Stimulated activated naive CD8-positive, alpha-beta T cell treated with anti-CD3 and anti-CD28 coated beads, Interleukin-15, amount 100 ng/mL, for 72 hours (primary cell): ENCODE data around the gene CYTH3.
"Not testable (repeated sequence)": the region's sequence is repeated elsewhere in the genome, so short reads cannot be mapped to it uniquely, and the experiment has no call there.

Experiments
- ATAC-seq: fragments of 150-1000 bp; cut with Tn5 transposase; 2 replicates; pipeline ENCODE4 v1.10.0; 2021; ENCODE audit warnings: mild to moderate bottlenecking, moderate library complexity
- DNase-seq, 2 donors: peaks; one replicate each; pipeline ENCODE4 v3.0.0; 2021 to 2022
- H3K27ac Mint-ChIP-seq, 2 donors: one replicate each; pipeline ENCODE4 v1.8.0; 2022; ENCODE audit warnings: mild to moderate bottlenecking in 2 of 2, mixed read lengths in 2 of 2, moderate library complexity in 2 of 2
- H3K27me3 Mint-ChIP-seq: one replicate; pipeline ENCODE4 v1.8.0; 2022; ENCODE audit warnings: mixed read lengths
- H3K4me1 Mint-ChIP-seq: one replicate; pipeline ENCODE4 v1.8.0; 2022; ENCODE audit warnings: mild to moderate bottlenecking, mixed read lengths
- H3K4me3 Mint-ChIP-seq, 2 donors: one replicate each; pipeline ENCODE4 v1.8.0; 2022; ENCODE audit warnings: mild to moderate bottlenecking in 2 of 2, mixed read lengths in 2 of 2, moderate library complexity in 1 of 2
- H3K9me3 Mint-ChIP-seq, 2 donors: one replicate each; pipeline ENCODE4 v1.8.0; 2022; ENCODE audit warnings: mixed read lengths in 2 of 2

CYTH3 gene

DNA sequence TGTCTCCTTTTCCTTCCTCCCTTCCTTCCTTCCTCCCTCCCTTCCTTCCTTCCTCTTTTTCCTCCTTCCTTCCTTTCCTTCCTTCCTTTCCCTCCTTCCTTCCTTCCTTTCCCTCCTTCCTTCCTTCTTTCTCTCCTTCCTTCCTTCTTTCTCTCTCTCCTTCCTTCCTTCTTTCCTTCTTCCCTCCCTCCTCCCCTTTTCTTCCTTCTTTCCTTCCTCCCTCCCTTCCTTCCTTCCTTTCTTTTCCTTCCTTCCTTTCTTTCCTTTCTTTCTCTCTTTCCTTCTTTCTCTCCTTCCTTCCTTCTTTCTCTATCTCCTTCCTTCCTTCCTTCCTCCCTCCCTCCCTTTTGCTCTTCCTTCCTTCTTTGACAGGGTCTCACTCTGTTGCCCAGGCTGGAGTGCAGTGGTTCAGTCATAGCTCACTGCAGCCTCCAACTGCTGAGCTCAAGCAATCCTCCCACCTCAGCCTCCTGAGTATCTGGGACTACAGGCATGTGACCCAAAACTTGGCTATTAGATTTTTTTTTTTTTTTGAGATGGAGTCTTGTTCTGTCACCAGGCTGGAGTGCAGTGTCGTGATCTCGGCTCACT, 15.9 kb upstream of the CYTH3 start:
- H3K27ac Mint-ChIP-seq, result peak overlapping the region in 1 of 2 donors; percentile 2
- H3K4me1 Mint-ChIP-seq, result no peaks in the 10 kb centered on the region
- H3K27me3 Mint-ChIP-seq, result no peaks in the 10 kb centered on the region
- H3K9me3 Mint-ChIP-seq, result no peaks in the 10 kb centered on the region
- ATAC-seq, result no peak
- no peak for DNase-seq
- no peak overlapping the region for H3K4me3 Mint-ChIP-seq

DNA sequence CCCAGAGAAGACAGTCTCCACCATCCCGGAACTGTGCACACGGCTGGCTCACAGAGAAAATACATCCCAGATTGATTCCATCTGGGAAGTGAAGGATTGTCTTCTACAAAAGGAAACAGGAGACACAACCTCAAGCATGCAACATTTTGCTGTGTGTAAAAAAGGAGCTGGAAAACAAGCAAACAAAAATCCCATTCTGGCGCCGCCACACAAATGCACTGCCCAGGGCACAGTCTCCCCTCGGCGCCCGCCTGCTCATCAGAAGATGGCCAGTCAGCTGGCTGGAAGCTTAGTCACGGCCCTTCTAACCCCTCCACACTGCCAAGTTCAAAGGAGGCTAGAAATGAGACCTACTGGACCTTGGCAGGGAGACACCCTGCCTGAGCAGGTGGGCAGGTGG, 14.1 kb upstream of the CYTH3 start:
- DNase-seq, result no peak
- no peaks in the 10 kb centered on the region for H3K27me3 Mint-ChIP-seq

DNA sequence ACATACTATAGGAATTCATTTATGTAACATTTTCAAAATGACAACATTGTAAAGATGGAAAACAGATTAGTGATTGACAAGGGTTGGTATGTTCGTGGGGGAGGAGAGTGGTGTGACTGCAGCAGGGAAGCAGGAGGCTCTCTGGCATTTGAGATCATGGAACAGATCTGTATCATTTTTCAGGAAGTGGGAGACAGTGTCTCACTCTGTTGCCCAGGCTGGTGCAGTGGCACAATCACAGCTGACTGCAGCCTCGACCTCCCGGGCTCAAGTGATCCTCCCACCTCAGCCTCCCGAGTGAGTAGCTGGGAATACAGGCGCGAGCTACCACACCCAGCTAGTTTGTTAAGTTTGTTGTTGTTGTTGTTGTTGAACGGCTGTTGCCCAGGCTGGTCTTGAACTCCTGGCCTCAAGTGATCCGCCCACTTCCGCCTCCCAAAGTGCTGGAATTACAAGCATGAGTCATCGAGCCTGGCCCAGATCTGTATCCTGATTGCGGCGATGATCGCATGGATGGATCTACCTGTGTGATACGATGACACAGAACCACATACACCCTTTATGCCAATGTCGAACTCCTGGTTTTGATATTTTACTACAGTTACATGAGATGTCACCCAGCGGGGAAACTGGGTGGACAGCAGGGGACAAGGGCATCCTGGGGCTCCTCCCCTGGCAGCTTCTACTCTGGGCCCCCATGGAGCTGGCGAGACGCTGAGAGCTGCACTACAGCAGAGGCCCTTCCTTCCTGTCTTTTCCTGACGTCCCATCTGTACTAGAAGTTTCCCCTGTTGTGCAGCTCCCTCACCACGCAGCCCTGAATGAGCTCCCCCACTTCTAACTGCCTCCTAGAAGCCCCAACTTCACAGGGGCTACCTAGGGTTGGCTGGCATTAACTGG, 12.3 kb upstream of the CYTH3 start:
- no peaks in the 10 kb centered on the region for H3K9me3 Mint-ChIP-seq
- no peak for ATAC-seq
- no peak overlapping the region for H3K27ac Mint-ChIP-seq
- no peak overlapping the region for H3K4me3 Mint-ChIP-seq
- no peaks in the 10 kb centered on the region for H3K27me3 Mint-ChIP-seq
- H3K4me1 Mint-ChIP-seq, result no peaks in the 10 kb centered on the region
- DNase-seq, result no peak

More for the DNA sequence above, 14.1 kb upstream of the CYTH3 start:
- H3K4me3 Mint-ChIP-seq, result no peak overlapping the region
- no peaks in the 10 kb centered on the region for H3K4me1 Mint-ChIP-seq
- no peak for ATAC-seq
- no peaks in the 10 kb centered on the region for H3K9me3 Mint-ChIP-seq
- no peak overlapping the region for H3K27ac Mint-ChIP-seq

DNA sequence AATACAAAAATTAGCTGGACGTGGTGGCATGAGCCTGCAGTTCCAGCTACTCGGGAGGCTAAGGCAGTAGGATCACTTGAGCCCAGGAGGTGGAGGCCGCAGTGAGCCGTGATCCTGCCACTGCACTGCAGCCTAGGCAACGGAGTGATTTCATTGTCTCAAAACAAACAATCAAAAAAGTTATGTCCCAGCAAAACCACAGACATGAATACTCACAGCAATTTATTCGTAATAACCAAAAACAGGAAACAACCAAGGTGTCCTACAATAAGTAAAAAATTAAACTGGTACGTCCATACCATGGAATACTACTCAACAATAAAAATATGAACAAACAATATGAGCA, 11.6 kb upstream of the CYTH3 start:
- DNase-seq (no peak), ATAC-seq (no peak)
- H3K4me3 Mint-ChIP-seq, result no peak overlapping the region
- H3K27me3 Mint-ChIP-seq, result no peaks in the 10 kb centered on the region
- no peaks in the 10 kb centered on the region for H3K4me1 Mint-ChIP-seq
- no peaks in the 10 kb centered on the region for H3K9me3 Mint-ChIP-seq
- no peak overlapping the region for H3K27ac Mint-ChIP-seq

DNA sequence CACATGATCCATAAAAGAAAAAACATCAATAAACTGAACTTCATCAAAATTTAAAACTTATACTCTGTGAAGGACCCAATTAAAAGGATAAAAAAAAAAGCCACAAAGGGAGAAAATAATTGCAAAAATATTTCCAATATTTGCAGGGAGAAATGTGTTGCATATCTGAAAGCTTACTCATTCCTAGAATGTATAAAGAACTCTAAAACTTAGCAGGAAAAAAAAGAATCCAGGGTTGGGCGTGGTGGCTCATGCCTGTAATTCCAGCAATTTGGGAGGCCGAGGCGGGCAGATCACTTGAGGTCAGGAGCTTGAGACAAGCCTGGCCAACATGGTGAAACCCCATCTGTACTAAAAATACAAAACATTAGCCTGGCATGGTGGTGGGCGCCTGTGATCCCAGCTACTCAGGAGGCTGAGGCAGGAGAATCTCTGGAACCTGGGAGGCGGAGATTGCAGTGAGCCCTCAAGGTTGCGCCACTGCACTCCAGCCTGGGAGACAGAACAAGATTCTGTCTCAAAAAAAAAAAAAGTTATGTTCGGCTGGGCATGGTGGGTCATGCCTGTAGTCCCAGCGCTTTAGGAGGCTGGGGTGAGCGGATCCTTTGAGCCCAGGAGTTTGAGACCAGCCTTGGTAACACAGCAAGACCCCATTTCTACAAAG, 11.1 kb upstream of the CYTH3 start:
- not testable (repeated sequence) for H3K4me3 Mint-ChIP-seq, DNase-seq, H3K4me1 Mint-ChIP-seq, H3K9me3 Mint-ChIP-seq, H3K27ac Mint-ChIP-seq, ATAC-seq, H3K27me3 Mint-ChIP-seq

DNA sequence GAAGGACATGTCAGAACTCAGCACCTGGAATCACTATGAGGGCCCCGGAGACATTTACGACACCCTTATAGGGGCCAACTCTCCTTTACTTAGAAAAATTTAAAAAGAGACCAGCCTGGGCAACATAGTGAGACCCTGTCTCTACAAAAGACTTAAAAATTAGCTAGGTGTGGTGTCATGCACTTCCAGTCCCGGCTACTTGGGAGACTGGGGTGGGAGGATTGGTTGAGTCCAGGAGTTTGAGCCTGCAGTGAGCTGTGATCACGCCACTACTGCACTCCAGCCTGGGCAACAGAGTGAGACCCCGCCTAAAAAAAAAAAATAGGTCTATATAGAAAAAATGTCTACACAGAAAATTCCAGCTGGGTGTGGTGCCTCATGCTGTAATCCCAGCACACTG, 7.5 kb upstream of the CYTH3 start:
- Mint-ChIP-seq H3K4me3 (no peak overlapping the region), H3K27ac (no peak overlapping the region), H3K9me3 (no peaks in the 10 kb centered on the region), H3K4me1 (no peaks in the 10 kb centered on the region), H3K27me3 (no peaks in the 10 kb centered on the region)
- DNase-seq, result no peak
- no peak for ATAC-seq

DNA sequence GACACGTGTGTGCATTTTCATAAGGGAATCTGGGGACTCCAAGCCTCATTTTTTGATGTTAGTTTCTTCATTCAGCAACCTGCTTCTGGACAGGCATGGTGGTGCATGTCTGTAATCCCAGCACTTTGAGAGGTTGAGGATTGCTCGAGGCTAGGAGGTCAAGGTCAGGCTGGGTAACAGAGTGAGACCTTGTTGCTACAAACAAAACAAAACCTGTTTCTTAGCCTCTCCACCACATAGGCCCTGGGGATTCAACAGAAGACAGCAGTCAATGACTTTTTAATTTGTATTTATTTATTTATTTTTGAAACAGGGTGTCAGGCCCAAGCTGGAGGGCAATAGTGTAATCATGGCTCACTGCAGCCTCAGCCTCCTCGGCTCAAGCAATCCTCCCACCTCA, 6.9 kb upstream of the CYTH3 start:
- Mint-ChIP-seq H3K4me1 (no peaks in the 10 kb centered on the region), H3K27me3 (no peaks in the 10 kb centered on the region), H3K9me3 (no peaks in the 10 kb centered on the region), H3K27ac (no peak overlapping the region), H3K4me3 (no peak overlapping the region)
- ATAC-seq, result no peak
- DNase-seq, result no peak

DNA sequence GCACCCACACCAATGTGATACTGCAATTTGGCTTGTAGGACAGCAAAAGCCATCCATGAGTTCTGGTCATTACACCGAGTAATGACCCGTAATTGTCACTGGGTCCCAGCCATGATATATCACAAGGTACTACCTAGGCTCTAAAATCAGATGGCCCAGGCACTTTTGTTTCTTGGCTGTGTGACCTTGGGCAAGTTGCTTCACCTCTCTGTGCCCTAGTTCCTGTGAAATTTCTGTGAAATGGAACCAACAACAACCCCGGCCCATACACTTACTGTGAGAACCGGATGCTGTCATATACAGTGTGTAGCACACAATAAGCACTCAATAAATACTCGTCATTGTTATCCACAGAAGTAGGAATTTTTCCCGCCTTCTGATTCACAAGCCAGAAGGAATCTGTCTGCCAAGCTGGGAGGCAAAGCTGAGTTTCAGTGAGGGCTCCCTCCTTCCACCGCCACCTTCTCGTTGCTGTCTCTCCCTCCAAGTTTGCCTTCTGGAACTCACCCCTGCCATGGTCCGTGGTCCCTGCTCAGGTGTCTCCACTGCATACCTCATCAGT, 6.4 kb upstream of the CYTH3 start:
- no peaks in the 10 kb centered on the region for H3K4me1 Mint-ChIP-seq
- no peak overlapping the region for H3K27ac Mint-ChIP-seq
- H3K9me3 Mint-ChIP-seq, result no peaks in the 10 kb centered on the region
- ATAC-seq (no peak), DNase-seq (no peak)
- no peaks in the 10 kb centered on the region for H3K27me3 Mint-ChIP-seq
- H3K4me3 Mint-ChIP-seq, result no peak overlapping the region

DNA sequence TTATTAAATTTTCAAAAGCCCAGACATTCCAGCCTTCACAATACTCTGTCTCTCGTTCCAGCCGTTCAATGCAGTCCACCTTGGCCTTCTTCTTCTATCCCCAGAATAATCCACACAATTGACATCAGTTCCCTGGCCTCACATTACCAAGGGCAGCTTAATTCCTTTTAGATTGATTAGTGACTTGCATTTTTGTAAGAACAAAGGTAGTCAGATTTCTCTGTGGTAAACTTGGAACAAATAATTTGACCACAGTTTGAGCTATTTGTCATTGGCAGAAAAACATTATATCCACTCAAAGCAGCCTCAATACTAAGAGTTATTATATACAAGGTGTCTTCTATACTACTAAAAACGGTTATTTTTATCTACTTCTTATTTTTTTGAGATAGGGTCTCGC, 5.1 kb upstream of the CYTH3 start:
- ATAC-seq (no peak), DNase-seq (no peak)
- Mint-ChIP-seq H3K27me3 (no peaks in the 10 kb centered on the region), H3K9me3 (no peaks in the 10 kb centered on the region), H3K4me3 (no peak overlapping the region), H3K4me1 (peaks cover 9% of the 10 kb centered on the region), H3K27ac (no peak overlapping the region)

DNA sequence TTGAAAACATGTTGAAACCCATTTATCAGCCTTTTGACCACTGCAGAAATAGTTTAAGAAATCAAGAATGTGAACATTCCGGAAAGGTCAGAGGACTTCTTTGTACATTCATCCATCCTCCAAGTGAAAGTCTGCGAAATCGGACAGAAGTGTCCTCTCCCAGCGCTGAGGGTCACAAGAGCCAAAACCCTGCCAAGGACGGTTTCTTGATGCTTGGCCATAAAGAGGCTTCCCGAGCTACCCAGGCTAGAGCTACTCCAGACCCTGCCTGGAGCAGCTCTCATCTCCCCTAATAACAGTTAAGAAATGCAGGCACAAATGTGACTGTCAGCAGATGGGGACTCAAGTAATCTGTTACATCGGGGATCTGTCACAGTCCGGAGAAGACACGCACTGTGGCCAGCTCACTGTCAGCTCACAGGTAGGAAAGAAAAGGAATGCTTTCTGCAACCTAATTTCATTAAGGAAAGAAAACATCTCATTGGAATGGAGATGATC, 4.5 kb upstream of the CYTH3 start:
- H3K27me3 Mint-ChIP-seq, result peaks cover 3% of the 10 kb centered on the region
- peaks cover 10% of the 10 kb centered on the region for H3K4me1 Mint-ChIP-seq
- no peak overlapping the region for H3K27ac Mint-ChIP-seq
- no peak for ATAC-seq
- H3K4me3 Mint-ChIP-seq, result no peak overlapping the region
- no peak for DNase-seq
- no peaks in the 10 kb centered on the region for H3K9me3 Mint-ChIP-seq

DNA sequence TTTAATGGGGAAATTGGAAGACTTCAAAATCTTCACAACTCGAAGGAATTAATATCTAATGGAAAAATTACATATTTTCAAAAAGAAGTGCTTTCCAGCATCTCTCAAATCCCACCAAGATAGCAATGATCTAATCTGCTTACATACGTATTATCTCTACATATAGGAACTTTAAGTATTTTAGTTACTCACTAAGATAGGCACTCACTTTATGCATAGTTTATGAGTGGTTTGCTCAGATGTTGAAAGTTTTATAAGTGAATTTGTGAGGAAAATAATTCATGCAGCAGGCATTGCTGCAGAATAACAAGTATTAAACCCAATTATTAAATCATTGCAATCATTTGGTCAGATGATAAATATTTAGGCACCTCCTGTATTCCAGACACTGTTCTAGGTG, 2.3 kb upstream of the CYTH3 start:
- Mint-ChIP-seq H3K4me3 (no peak overlapping the region), H3K27ac (no peak overlapping the region)

DNA sequence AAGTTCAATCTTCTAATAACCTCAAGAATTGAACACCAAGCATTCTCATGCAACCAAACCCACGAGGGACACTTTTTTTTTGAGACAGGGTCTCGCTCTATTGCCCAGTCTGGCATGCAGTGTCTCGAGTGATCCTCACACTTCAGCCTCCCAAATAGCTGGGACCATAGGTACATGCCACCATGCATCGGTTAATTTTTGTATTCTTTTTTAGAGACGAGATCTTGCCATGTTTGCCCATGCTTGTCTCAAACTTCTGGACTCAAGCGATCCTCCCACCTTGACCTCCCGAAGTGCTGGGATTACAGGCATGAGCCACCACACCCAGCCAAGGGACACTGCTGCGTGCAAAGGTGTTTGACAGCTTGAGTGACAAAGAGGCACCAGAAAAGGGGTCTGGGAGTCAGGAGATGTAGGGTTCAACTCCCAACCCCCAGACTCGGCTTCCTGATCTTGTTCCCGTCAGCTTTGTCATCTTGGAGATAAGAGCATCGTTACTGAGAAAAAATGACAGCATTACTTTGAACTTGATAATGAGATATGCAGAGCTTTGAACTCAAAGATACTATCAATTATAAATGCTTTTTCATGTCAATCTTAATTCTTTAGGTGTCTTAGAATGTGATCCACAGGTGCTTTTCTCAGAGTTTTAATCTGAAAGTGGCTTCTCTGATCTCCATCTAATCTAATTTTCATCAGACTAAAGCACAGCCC, 1.6 kb upstream of the CYTH3 start:
- H3K4me3 Mint-ChIP-seq, result no peak overlapping the region
- H3K27me3 Mint-ChIP-seq, result peaks cover 27% of the 10 kb centered on the region
- no peak overlapping the region for H3K27ac Mint-ChIP-seq
- ATAC-seq (no peak), DNase-seq (no peak)
- peaks cover 23% of the 10 kb centered on the region for H3K4me1 Mint-ChIP-seq
- H3K9me3 Mint-ChIP-seq, result no peaks in the 10 kb centered on the region

More for the DNA sequence above, 2.3 kb upstream of the CYTH3 start:
- Mint-ChIP-seq H3K9me3 (no peaks in the 10 kb centered on the region), H3K4me1 (peaks cover 23% of the 10 kb centered on the region), H3K27me3 (peaks cover 21% of the 10 kb centered on the region)
- no peak for ATAC-seq
- DNase-seq, result no peak

DNA sequence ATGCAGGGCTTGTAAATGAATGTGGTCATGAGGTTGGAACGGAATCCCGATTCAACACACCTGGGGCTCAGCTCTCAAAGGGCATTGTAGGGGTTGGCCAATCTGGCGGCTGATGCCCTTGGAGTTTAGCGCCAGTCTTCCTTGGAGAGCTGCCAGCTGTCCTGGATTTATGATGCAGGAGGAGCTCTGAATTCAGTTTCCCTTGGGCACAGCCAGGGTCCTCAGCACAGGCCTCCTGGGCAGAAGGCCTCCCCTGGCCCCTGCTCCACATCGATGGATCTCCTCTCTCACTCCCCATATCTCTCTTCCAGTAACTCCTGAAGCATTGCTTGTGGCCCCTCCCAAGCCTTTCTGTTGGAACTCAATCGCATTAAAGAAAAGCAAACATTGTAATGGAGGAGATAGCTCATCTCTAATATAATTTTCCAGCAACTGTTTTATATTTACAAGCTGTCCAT, 985 bp upstream of the CYTH3 start:
- Mint-ChIP-seq H3K4me1 (peaks cover 23% of the 10 kb centered on the region), H3K27ac (no peak overlapping the region), H3K27me3 (peaks cover 34% of the 10 kb centered on the region), H3K9me3 (no peaks in the 10 kb centered on the region), H3K4me3 (peak overlapping the region; percentile 5 to 46)
- ATAC-seq, result no peak
- DNase-seq, result no peak

DNA sequence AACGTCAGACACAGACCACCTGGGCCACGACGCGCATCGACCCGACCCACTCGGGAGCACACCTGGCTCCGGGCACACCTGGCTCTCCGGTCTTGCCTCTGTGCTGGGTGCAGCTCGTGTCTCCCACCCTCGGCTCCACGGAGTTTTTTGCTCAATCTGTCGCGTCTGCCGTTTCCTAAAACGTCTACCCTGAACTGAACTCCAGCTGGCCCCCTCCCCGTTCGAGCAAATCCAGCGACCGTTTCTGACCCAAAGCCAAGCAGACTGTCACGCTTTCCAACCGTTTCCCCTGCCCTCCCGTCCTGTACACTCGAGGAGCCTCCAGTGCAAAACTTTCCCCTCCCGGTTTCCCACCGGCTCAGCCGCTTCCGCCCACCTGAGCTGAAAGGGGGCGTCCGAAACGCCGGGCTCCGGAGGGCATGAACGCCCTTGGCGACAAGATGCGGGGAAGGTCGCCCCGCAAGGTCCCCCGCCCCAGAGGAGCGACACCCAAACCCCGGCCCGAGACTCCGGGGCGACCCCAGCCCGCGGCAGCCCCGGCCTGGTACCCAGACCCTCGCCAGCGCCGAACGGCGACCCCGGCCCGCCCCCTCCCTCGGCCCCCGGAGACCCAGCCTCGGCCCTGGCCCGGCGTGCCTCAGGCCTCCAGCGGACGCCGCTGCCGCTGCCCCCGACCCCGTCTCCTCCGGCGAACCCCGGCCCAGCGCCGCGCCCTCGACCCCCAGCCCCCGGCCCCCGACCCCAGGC, 557 bp downstream of the CYTH3 start:
- H3K4me3 Mint-ChIP-seq, result peak overlapping the region; percentile 83 to 94
- ATAC-seq, result peak; percentile 39
- H3K4me1 Mint-ChIP-seq, result peaks cover 24% of the 10 kb centered on the region
- H3K9me3 Mint-ChIP-seq, result no peaks in the 10 kb centered on the region
- no peak overlapping the region for H3K27ac Mint-ChIP-seq
- peaks cover 40% of the 10 kb centered on the region for H3K27me3 Mint-ChIP-seq
- peak; percentile 16 to 19 for DNase-seq
